ENCODE results near the gene MTRF1.
"Not testable (repeated sequence)": the region's sequence is repeated elsewhere in the genome, so short reads cannot be mapped to it uniquely, and the experiment has no call there.

Gene MTRF1

DNA sequence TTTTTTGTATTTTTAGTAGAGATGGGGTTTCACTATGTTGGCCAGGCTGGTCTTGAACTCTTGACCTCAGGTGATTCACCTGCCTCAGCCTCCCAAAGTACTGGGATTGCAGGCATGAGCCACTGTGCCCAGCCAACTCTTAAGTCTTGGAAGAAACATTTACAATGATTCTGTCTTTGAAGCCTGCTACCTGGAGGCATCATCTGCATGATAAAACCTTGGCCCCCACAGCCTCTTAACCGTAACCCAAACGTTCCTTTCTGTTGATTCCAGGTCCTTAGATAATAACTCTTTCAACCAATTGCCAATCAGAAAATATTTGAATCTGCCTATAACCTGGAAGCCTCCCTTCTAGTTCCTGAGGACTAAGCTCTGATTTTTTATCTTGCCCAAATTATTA, 15.8 kb upstream of the MTRF1 start:
- DNase-seq (ENCODE audit: low read depth), result not testable (repeated sequence)

DNA sequence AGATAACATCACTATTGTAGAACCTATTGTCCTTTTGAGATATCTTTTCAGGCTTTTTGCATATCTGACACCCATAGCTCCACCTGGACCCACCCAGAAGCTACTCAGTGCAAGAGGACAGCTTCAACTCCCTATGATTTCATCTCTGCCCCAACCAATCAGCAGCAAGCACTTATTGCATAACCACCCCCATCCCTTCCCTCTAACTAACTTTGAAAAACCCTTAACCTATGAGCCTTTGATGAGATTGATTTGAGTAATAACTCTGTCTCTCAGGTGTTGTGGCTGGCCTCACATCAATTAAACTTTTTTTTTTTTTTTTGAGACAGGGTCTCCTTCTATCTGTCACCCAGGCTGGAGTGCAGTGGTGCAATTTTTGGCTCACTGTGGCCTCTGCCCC, 13.4 kb upstream of the MTRF1 start:
- DNase-seq (ENCODE audit: low read depth), result no peak

DNA sequence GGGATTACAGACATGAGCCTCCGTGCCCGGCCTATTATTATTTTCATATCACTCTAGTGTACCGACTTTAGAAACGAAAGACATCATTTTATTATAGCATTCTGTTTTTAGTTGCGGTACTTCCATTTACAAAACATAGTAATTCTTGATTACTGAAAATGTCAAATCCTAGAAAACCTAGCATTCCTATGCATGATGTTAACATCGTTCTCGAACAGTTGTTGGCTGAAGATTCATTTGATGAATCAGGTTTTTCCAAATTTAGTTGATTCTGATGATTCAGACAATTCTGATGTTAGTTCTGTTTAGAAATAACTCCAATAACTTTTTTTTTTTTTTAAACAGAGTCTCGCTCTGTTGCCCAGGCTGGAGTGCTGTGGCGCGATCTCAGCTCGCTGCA, 11.5 kb upstream of the MTRF1 start:
- DNase-seq (ENCODE audit: low read depth), result no peak

DNA sequence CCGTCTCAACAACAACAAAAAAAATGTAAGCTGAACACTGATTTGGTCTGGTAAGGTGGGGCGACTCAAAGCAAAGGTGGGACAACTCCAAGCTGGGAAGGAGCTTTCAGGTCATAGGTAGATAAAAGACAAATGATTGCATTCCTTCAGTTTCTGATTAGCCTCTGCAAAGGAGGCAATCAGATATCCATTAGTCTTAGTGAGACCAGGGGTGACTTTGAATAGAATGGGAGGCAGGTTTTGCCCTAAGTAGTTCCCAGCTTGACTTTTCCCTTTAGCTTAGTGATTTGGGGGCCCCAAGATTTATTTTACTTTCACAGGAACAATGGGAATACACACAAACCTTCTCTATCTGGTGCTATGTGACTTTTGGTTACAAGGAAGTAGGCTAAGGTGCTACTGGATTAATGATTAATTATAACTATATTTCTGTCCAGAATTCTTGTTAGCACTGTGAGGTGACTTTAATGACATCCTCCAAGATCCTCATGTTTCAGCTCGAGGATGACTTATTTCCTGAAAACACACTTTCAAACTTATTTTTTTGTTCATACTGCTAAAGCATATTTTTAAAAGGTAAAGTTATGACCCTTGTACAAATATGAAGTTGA, 10.6 kb upstream of the MTRF1 start:
- no peak for DNase-seq (ENCODE audit: low read depth)

DNA sequence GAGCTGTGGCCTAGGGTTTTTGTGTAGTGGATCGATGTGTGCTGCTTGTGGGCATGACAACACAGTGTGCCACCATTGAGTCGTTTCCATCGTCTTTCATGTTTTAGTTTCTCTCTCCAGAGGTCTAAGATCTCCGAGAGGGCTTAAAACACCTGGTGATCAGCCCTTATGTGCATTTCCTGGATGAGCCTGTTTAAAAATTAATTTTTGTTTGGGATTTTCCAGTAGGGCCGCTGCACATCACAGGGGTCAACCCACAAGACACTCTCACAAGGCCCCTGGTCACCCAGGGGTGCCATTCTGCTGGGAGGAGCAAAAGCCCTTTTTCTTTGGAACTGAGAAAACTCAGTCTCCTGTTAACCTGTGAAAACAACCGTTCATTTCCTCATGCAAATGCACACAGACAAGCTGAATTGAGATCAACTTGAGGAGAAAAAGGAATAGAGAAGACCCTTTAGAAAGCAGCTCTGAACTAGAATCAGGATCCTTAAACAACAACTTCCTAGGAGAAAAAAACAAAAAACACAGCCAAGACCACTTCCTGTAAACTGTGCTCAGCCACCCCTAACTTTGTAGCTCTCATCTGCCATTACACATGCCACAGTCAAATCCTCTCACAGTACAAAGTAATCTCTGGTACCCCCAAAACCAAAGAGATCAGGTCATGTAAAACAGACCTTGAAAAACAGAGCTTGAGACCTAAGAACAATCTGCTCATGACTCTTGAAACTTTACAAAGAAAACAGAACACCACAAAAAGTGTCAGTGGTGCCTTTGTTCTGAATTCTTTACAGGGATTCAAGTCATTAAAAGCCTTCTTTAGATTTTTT, 8.3 kb upstream of the MTRF1 start:
- DNase-seq (ENCODE audit: low read depth), result no peak

DNA sequence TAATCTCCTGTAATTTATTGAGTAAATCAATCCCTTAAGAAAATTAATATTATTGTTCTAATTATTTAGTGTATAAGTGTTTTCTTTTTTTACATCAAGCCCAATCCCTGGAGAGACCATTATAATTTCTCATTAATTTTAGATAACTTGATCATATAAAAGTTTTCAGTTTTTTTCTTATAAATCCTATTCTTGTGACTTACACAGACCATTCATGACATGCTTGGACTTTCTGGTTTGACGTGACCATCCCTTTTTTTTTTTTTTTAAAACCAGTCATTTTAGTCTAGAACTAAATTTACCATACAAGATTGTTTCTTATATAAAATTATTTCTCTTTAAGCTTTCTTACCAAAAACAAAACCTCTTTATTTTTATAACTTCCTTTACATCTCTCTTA, 5.4 kb upstream of the MTRF1 start:
- no peak for DNase-seq (ENCODE audit: low read depth)

DNA sequence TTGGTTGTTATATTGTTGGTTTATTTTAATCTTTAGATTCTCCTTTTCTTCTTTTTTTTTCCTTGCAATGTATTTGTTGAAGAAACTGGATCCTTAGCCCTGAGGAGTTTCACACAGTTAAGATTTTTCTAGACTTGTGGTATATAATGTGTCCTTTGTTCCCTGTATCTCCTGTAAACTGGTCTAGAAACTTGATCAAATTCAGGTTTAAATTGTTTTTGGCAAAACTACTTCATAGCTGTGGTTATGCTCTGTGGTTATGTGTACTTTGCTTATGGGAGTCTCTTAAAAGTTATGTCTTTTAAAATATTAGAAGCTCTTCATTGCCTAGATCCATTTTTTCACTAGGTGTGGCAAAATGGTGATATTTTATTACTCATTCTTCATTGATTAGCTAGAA, 3.7 kb upstream of the MTRF1 start:
- no peak for DNase-seq (ENCODE audit: low read depth)

DNA sequence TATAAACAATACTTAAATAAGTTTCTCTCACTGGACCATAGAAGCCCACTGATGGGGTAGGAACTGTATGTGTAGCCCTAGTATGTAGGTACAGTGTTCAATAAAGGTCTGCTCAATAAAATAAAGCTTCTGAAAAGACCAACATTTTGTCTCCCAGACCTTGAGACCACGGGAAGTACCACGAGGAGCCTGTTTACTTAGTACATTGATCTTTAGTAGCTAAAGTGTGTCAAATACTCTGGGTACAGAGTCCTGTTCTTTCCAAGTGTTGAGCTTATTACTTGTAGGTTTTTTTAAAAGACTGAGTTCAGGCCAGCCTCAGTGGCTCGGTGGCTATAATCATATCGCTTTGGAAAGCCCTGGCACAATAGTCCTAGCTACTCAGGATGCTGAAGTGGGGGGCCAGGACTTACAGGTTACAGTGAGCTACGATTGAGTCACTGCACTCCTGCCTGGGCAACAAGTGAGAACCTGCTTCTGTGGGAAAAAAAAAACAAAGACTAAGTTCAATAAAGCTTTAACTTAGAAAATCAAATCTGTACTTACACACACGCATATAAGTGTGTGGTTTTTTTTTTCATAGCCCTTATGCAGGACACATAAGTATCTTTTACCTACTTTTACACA, 3.4 kb downstream of the MTRF1 start:
- DNase-seq (ENCODE audit: low read depth), result no peak

DNA sequence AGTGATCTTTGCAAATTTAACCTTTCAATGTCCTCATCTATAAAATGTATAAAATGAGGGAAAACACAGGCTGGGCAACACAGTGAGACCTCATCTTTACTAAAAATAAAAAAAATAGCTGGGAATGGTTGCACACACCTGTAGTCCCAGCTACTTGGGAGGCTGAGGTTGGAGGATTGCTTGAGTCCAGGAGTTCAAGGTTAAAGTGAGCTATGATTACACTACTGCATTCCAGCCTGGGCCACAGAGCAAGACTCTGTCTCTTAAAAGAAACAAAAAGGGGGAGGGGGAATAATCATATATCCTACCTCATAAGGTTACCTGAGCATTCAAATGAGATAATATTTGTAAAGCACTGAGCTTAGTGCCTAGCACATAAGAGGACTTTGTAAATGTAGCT, 5.8 kb downstream of the MTRF1 start:
- no peak for DNase-seq (ENCODE audit: low read depth)

DNA sequence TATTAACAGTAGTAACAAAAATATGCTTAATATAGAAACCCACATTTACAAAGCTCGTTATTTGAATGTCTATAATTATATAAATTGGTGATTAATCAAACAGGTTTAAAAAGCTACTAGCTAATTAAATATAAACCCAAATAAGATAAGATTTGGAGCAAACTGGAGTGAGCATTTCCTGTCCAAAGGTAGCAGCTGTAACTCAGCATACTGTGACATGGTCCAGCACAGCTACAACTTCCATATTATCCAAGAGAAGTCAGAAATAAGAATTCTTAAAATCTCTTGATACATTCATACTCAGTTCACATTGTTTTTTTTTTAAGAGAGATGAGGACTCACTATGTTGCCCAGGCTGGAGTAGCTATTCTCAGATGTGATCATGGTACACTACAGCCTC, 8.5 kb downstream of the MTRF1 start:
- DNase-seq (ENCODE audit: low read depth), result no peak

DNA sequence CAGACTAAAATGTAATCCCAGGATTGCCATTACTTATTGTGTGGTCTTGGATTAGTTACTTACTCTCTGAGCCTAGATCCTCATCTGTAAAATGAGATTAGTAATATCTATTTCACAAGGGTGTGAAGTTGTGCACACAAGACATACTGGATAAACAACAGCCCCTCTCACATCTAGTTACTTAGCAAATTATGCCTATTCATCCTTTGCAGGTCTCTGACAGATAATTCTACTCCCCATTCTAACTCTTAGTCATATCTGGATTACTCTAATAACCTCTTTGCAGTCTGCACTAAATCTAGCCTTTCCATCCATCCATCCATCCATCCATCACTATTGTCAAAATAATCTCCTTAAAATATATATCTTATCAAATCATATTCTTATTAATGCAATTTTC, 12.4 kb downstream of the MTRF1 start:
- no peak for DNase-seq (ENCODE audit: low read depth)

DNA sequence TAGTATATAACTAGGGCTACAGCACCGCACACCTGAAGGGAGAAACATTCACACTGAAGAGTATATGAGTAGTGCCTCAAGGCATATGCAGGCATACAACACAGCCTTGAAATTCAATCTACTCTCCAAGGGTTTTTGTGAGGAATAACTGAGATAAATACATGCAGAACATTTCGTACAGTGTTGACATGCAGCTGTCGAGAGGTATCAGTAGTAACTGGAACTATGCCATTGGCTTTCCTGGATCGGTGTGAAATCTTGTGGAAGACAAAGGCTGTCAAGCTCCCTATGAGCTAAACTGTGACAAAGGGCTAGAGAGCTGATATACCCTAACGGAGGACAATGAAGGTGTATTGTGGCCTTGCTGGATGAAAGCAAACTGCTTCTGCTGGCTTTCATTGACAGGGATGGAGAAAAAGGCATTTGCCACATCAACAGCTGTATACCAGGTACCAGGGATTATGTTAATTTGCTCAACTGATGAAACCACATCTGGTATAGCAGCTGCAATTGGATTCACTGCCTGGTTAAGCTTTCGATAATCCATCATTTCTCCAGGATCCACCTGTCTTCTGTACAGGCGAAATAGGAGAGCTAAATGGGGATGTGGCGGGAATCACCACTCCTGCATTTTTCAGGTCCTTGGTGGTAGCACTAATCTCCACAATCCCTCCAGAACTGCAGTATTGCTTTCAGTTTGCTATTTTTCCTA, 16.3 kb downstream of the MTRF1 start:
- no peak for DNase-seq (ENCODE audit: low read depth)

DNA sequence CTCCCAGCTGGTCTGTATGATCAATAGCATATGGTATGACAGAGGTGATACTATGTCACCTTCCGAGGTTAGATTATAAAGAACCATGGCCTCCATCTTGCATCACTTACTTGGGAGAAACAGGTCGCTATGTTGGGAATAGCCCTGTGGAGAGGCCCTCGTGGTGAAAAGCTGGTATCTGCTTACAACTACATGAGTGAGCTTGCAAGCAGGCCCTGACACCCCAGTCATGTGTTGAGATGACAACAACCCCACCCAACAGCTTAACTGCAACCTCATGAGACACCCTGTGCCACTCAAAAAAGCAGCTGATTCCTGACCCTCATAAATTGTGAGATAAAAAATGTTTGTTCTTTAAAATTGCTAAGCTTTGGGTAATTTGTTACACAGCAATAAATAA, 18.8 kb downstream of the MTRF1 start:
- no peak for DNase-seq (ENCODE audit: low read depth)

DNA sequence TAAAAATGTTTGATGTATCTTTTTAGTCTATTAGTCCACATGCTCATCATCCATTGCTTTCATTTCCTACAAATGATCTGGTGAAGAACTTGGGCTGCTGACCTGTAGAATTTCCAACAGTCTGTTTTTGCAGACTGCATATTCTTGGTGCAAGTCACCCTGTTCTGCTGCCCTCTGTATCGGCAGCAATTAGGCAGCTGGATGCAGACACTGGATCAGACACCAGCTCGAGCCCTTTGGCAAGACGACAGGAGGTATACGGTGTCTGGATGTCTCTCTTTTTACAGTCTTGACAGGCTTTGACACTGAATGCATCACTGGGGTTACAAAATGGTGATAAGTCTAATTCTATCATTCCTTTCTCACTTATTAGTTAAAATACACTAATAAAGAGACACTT, 21.8 kb downstream of the MTRF1 start:
- DNase-seq (ENCODE audit: low read depth), result no peak

DNA sequence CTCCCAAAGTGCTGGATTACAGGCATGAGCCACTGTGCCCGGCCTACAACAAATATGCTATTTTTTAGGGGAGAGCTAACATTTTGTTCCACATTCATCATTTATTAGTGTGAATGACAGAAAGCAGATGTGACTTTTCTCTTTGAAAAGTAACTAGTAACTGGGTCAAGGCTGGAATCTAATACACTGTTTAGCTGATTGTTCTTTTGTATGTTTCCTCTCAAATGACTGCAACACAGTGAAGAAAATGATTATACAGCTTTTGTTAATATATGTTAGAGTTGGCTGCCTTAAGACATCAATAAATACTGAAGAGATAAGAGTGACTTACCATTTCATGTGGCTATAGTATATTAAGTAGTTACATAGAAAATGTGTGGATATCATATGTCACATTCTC, 27.0 kb downstream of the MTRF1 start:
- no peak for DNase-seq (ENCODE audit: low read depth)

DNA sequence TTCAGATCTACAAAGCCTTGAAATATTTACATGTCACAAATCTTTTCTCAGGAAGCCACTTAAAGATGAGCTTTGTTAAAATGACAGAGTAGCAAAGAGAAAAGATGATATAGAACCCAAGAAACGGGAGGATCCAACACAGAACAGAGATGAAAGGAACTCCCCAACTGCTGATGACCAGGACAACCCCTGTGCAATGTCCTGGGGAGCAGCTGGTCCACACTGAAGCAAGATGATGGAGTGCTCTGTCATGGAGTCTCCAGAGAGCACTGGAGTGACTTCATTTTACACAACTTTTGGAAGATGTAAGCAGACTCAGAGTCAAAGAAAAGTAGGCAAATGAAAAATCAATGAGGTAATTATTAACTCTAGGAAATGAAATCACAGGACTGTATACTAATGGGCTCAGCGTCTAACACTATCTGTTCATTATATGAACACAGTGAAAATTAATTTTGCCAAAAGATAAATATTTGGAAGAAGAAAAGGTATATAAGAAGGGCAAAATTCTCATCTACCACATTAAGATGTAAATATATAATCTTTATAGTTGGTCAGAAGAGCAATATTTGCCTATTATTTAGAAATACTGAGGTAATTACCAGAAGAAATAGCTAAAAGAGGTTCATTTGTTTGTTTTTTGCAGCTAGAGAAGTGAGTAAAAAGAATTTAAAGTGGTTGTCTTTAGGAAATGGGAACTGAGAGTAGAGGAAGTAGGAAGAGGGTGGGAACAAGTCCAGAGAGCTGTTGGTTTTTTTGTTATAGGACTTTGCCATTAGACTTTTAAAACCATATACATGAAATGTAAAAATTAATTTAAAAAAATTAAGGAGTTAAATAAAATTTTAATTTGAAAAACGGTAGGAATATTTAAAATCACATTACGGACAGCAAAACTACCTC, 30.5 kb downstream of the MTRF1 start:
- no peak for DNase-seq (ENCODE audit: low read depth)

DNA sequence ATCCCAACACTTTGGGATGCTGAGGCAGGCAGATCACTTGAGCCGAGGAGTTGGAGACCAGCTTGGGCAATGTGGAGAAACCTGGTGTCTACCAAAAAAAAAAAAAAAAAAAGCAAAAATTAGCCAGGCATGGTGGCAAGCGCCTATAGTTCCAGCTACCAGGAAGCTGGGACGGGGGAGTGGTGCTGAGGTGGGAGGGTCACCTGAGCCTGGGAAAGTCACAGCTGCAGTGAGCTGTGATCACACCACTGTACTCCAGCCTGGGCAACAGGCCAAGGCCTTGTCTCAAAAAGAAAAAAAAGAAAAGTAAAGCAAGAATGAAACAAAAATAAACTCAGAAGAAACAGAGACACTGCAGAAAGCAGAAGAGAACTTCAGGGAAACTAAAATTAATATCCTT, 31.6 kb downstream of the MTRF1 start:
- DNase-seq (ENCODE audit: low read depth), result no peak

DNA sequence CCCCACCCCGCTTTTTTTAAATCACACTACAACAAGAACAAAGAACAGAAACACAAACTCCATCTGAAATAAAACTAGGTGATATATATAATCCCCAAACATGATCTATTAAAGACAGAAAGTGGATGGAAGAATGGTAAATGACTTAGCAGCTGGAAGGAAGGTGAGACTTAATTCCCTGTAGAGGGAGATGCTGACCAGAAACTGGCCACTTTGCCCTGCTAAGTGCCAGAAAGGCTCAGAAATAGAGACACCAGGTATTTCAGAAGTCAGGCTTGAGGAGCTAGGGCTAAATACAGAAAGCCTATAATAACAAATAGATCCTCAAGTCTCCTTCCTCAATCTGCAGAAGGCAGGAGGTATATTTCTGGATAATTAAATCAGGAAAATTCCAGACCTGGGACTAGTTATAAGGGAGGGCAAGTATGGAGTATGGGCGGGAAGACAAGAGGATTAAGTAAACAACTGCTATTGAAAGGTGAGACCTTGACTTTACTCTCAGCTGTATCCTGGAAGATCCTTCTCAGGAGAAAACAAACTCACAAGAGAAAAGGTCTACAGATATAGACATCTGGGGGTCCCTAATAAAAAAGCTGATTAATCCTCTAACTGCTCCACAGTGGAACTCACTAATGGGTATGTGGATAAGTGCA, 32.2 kb downstream of the MTRF1 start:
- DNase-seq (ENCODE audit: low read depth), result no peak

DNA sequence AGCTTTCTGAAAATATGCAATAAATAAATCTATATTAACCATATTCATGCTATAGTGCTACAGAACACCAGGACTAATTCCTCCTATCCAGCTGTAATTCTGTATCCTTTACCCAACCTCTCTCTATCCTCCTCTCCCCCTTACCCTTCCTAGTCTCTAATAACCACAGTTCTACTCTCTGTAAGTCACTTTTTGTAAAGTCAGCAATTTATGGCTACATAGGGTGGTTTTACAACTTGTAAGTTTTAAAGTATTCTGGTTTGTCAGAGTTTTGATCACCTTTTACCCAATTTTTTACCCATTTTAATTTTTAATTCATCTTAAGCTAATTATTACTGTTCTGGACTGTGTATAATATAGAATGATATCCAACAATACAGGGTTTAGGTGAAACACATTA, 34.0 kb downstream of the MTRF1 start:
- DNase-seq (ENCODE audit: low read depth), result no peak

DNA sequence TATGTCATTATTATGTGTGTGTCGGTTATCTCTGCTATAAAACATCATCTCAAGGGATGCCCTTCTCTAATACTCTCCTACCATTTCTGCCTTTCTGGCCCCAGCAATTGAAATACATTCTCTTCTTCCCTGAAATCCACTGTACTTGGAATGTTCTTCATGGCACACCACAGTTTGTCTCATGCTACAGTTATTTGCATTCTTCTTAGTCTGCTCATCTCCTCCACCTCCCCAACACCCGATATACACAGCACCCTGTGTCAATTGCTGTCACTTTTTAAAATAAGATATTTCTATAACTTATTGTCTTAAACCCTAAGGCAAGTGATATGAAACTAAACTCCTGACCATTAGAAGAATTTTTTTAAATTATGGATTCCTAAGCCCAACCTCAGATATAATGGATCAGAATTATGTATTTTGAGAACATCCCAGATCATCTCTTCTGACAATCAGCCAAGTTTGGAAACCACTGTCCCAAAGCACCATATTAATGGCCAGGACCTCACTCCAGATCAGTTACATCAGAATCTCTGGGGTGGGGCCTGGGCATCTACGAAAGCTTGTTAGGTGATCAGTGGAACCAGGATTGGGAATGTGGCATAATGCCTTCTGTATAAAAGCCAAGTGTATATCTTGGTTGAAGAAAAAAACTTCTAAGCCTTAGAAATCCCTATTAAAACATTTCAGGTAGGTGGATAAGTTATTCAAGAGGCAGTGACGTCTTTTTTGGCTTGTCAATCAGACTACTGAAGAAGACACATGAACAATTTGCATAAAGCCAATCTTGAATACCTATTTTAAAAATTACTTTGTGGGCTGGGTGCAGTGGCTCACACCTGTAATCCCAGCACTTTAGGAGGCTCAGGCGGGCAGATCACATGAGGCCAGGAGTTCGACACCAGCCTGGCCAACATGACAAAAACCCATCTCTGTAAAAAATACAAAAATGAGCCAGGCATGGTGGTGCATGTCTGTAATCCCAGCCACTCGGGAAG, 39.0 kb downstream of the MTRF1 start:
- no peak for DNase-seq (ENCODE audit: low read depth)

All from activated gamma-delta T cell treated with anti-CD3 and anti-CD28 coated beads, Interleukin-2, amount 50 U/mL, for 16 hours (primary cell).